Liver (tissue), 9 donors: ENCODE results near the gene FLII. TPM values are rescaled to one million over a fixed set of nuclear protein-coding genes. Genes with fewer than 3 reads are reported as not detected.
A peak's percentile ranks its signal among the peaks of the same experiment; 100 is the strongest.

Experiments
- DNase-seq: peaks from one replicate; pipeline ENCODE4 v3.0.0-alpha.2; 2017; ENCODE audit warnings: low spot score
- H3K27ac ChIP-seq, 2 donors: one replicate each; pipeline ENCODE4 v1.7.0; 2013; ENCODE audit warnings: inconsistent platforms in 2 of 2, low read length in 2 of 2, control low read depth in 1 of 2, low read depth in 1 of 2, mild to moderate bottlenecking in 1 of 2
- H3K27me3 ChIP-seq, 4 donors: one replicate each; pipeline versions ENCODE4 v1.6.1 to v1.7.0; 2013; ENCODE audit warnings: low read length in 3 of 4, inconsistent platforms in 1 of 4, mild to moderate bottlenecking in 1 of 4, moderate library complexity in 1 of 4; ENCODE audit not compliant: control insufficient read depth in 4 of 4, insufficient read depth in 4 of 4
- H3K36me3 ChIP-seq, 4 donors: one replicate each; pipeline versions ENCODE4 v1.6.1 to v1.7.0; 2013; ENCODE audit warnings: low read length in 3 of 4, mild to moderate bottlenecking in 3 of 4, low read depth in 1 of 4, moderate library complexity in 1 of 4; ENCODE audit not compliant: control insufficient read depth in 4 of 4, insufficient read depth in 3 of 4
- H3K4me1 ChIP-seq, 4 donors: one replicate each; pipeline versions ENCODE4 v1.6.1 to v1.7.0; 2013; ENCODE audit warnings: low read length in 3 of 4, mild to moderate bottlenecking in 3 of 4, moderate library complexity in 1 of 4; ENCODE audit not compliant: control insufficient read depth in 4 of 4, insufficient read depth in 4 of 4
- H3K4me3 ChIP-seq, 3 donors: one replicate each; pipeline versions ENCODE4 v1.6.1 to v1.7.0; 2013; ENCODE audit warnings: low read length in 3 of 3, control low read depth in 1 of 3, low read depth in 1 of 3, mild to moderate bottlenecking in 1 of 3
- H3K9ac ChIP-seq, 2 donors: one replicate each; pipeline ENCODE4 v1.7.0; 2013; ENCODE audit warnings: low read length in 2 of 2, mild to moderate bottlenecking in 2 of 2, moderate library complexity in 2 of 2, control low read depth in 1 of 2, low read depth in 1 of 2
- H3K9me3 ChIP-seq, 4 donors: one replicate each; pipeline versions ENCODE4 v1.6.1 to v1.7.0; 2013; ENCODE audit warnings: low read length in 3 of 4; ENCODE audit not compliant: control insufficient read depth in 4 of 4
- ATF3 ChIP-seq: IDR thresholded peaks from 2 replicates; pipeline ENCODE4 v1.6.1; 2016; ENCODE audit warnings: antibody characterized with exemption
- CTCF ChIP-seq: fragments of 150-350 bp; IDR thresholded peaks from 2 replicates; pipeline ENCODE4 v1.5.1; 2017; ENCODE audit warnings: improper control_type of control experiment, low read depth, low read length; ENCODE audit not compliant: missing input control
- EGR1 ChIP-seq, 2 donors: IDR thresholded peaks; 2 replicates each; pipeline ENCODE4 v1.6.1; 2016 to 2018; ENCODE audit warnings: antibody characterized with exemption in 2 of 2, low read depth in 2 of 2
- FOXA1 ChIP-seq: IDR thresholded peaks from 2 replicates; pipeline ENCODE4 v1.6.1; 2016; ENCODE audit warnings: antibody characterized with exemption
- FOXA2 ChIP-seq: IDR thresholded peaks from 2 replicates; pipeline ENCODE4 v1.6.1; 2016; ENCODE audit warnings: antibody characterized with exemption
- GABPA ChIP-seq, 2 donors: IDR thresholded peaks in 1 of 2; conservative IDR thresholded peaks in 1 of 2; 2 replicates each; pipeline ENCODE4 v1.6.1; 2016; ENCODE audit warnings: antibody characterized with exemption in 2 of 2, mild to moderate bottlenecking in 1 of 2, moderate library complexity in 1 of 2
- HNF4A ChIP-seq, 2 donors: conservative IDR thresholded peaks; 2 replicates each; pipeline ENCODE4 v1.6.1; 2016; ENCODE audit warnings: antibody characterized with exemption in 2 of 2, mild to moderate bottlenecking in 2 of 2
- HNF4G ChIP-seq: IDR thresholded peaks from 2 replicates; pipeline ENCODE4 v1.6.1; 2016; ENCODE audit warnings: antibody characterized with exemption
- JUND ChIP-seq, 2 donors: IDR thresholded peaks; 2 replicates each; pipeline ENCODE4 v1.6.1; 2016; ENCODE audit warnings: antibody characterized with exemption in 2 of 2
- MAX ChIP-seq: IDR thresholded peaks from 2 replicates; pipeline ENCODE4 v1.6.1; 2016; ENCODE audit warnings: antibody characterized with exemption
- NR2F2 ChIP-seq: IDR thresholded peaks from 2 replicates; pipeline ENCODE4 v1.6.1; 2016; ENCODE audit warnings: antibody characterized with exemption
- RAD21 ChIP-seq, 2 donors: IDR thresholded peaks; 2 replicates each; pipeline ENCODE4 v1.6.1; 2016; ENCODE audit warnings: antibody characterized with exemption in 2 of 2, mild to moderate bottlenecking in 2 of 2
- REST ChIP-seq: IDR thresholded peaks from 2 replicates; pipeline ENCODE4 v1.6.1; 2016; ENCODE audit warnings: antibody characterized with exemption, mild to moderate bottlenecking
- RXRA ChIP-seq, 2 donors: IDR thresholded peaks; 2 replicates each; pipeline ENCODE4 v1.6.1; 2017 to 2018; ENCODE audit warnings: antibody characterized with exemption in 2 of 2, mild to moderate bottlenecking in 1 of 2
- SP1 ChIP-seq: IDR thresholded peaks from 2 replicates; pipeline ENCODE4 v1.6.1; 2018; ENCODE audit warnings: antibody characterized with exemption, mild to moderate bottlenecking
- TAF1 ChIP-seq: conservative IDR thresholded peaks from 2 replicates; pipeline ENCODE4 v1.6.1; 2016; ENCODE audit warnings: antibody characterized with exemption, mild to moderate bottlenecking
- YY1 ChIP-seq: IDR thresholded peaks from 2 replicates; pipeline ENCODE4 v1.6.1; 2016; ENCODE audit warnings: antibody characterized with exemption, mild to moderate bottlenecking
- ZBTB33 ChIP-seq: IDR thresholded peaks from 2 replicates; pipeline ENCODE4 v1.6.1; 2016; ENCODE audit warnings: antibody characterized with exemption
- WGBS: extraction: QIAGEN DNeasy Blood & Tissue Kit; methylation state at CpG from one replicate; pipeline ENCODE4 v1.1.7; 2013; 5-methylcytosine and 5-hydroxymethylcytosine counted together
- polyA plus RNA-seq, 2 donors: library from polyadenylated mRNA; stranded (reverse) in 1 of 2; unstranded in 1 of 2; fragments of 200-250 nt in 1 of 2; fragments of >200 nt in 1 of 2; fragmentation: Nextera tagmentation in 1 of 2; extraction: Ambion mirVana in 1 of 2; gene quantifications; one replicate each; pipeline versions ENCODE4 v1.2.1 to v1.2.3, GENCODE V29; 2013 to 2015
- total RNA-seq, 2 donors: library from RNA; depleted of rRNA; stranded (reverse); fragments of >200 nt; gene quantifications; one replicate each; pipeline ENCODE4 v1.2.3, GENCODE V29; 2014
- donor health status: healthy.
- donor health status: healthy.
- donor health status: healthy.
- donor health status: healthy.
- donor health status: healthy.

Gene FLII
- total and polyA plus RNA-seq, 4 donors, result 49.3 to 90.9 (median 76.3) TPM

GRCh38 chr17:18225642-18226283 lies 32.8 kb downstream of the FLII start:
- 4% methylated on average over 57 of the region's 57 CpGs for WGBS
- peaks cover 0 to 15% (median 6%) of the 10 kb centered on the region in 4 donors for H3K4me1 ChIP-seq
- H3K27me3 ChIP-seq, result no peaks in the 10 kb centered on the region
- no peak overlapping the region for H3K27ac ChIP-seq
- no peak overlapping the region for H3K9ac ChIP-seq
- TF ChIP-seq HNF4A (conservative IDR thresholded peaks at IDR 0.05) (no peak), SP1 (no peak), FOXA1 (no peak), CTCF (no peak), REST (no peak), ZBTB33 (no peak), RAD21 (IDR thresholded peaks at IDR 0.05) (no peak), MAX (no peak), JUND (IDR thresholded peaks at IDR 0.05) (no peak), YY1 (no peak), RXRA (IDR thresholded peaks at IDR 0.05) (no peak), ATF3 (no peak), FOXA2 (no peak), NR2F2 (no peak), GABPA (IDR thresholded peaks at IDR 0.05 in 1 of 2, conservative IDR thresholded peaks at IDR 0.05 in 1 of 2) (no peak), EGR1 (IDR thresholded peaks at IDR 0.05; ENCODE audit: low read depth in 2 of 2) (no peak), HNF4G (no peak), TAF1 (no peak)
- DNase-seq, result peak; percentile 46
- no peaks in the 10 kb centered on the region for H3K9me3 ChIP-seq
- no peaks in the 10 kb centered on the region for H3K36me3 ChIP-seq
- H3K4me3 ChIP-seq, result peak overlapping the region; percentile 18 to 85 (median 43)
